Measurements from ENCODE around the gene ITGB1. TPM values are rescaled to one million over a fixed set of nuclear protein-coding genes. Genes with fewer than 3 reads are reported as not detected.
A peak's percentile ranks its signal among the peaks of the same experiment; 100 is the strongest.
"Not testable (repeated sequence)": the region's sequence is repeated elsewhere in the genome, so short reads cannot be mapped to it uniquely, and the experiment has no call there.

The ITGB1 gene
- total and polyA plus RNA-seq, 4 experiments from 2014 or later: 420 to 758 (median 535) TPM

DNA sequence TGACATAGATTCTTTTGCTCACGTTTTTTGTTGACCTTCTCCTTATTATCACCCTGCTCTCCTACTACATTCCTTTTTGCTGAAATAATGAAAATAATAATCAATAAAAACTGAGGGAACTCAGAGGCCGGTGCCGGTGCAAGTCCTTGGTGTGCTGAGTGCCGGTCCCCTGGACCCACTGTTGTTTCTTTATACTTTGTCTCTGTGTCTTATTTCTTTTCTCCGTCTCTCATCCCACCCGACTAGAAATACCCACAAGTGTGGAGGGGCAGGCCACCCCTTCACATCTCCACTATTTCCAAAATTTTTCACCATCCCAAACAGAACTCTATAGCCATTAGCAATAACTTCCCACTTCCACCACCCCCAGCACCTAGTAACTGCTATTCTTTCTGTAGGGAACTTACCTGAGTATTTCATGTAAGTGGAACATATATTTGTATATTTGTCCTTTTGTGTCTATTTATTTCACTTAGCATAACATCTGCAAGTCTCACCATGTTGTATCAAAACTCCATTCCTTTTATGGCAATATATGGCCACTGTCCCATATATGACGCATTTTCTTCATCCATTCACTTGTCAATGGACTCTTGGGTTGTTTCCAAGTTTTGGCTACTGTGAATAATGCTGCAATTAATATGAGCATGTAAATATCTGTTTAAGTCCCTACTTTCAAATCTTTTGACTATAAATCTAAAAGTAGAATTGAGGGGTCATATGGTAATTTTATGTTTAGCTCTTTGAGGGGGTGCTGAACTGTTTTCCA is 62.6 kb downstream of the ITGB1 start:
- CTCF ChIA-PET (ENCODE audit: partially characterized antibody); H3K27ac ChIP-seq (ENCODE audit: low read depth, low read length); H3K9me3 Mint-ChIP-seq; H3K27me3 Mint-ChIP-seq; H3K4me3 ChIP-seq (ENCODE audit: low read length in 2 of 2); POLR2A ChIA-PET (ENCODE audit: partially characterized antibody); DNase-seq; intact Hi-C loops (cut with micrococcal nuclease); H3K9me3 ChIP-seq (ENCODE audit: control insufficient read depth in 1 of 2, low read length in 2 of 2); H3K4me3 Mint-ChIP-seq; H3K4me1 ChIP-seq (ENCODE audit: insufficient read depth, low read length); H3K27me3 ChIP-seq (ENCODE audit: insufficient read depth, low read length): not testable (repeated sequence)
- Mint-ChIP-seq H3K27ac (peak overlapping the region in 3 of 7 donors; percentile 7 to 88 (median 15)), H3K36me3 (peaks cover 48 to 50% of the 10 kb centered on the region in 2 donors), H3K4me1 (peaks cover 6 to 20% (median 13%) of the 10 kb centered on the region in 4 donors)
- H3K36me3 ChIP-seq (ENCODE audit: insufficient read depth, low read length): peaks cover 34% of the 10 kb centered on the region

DNA sequence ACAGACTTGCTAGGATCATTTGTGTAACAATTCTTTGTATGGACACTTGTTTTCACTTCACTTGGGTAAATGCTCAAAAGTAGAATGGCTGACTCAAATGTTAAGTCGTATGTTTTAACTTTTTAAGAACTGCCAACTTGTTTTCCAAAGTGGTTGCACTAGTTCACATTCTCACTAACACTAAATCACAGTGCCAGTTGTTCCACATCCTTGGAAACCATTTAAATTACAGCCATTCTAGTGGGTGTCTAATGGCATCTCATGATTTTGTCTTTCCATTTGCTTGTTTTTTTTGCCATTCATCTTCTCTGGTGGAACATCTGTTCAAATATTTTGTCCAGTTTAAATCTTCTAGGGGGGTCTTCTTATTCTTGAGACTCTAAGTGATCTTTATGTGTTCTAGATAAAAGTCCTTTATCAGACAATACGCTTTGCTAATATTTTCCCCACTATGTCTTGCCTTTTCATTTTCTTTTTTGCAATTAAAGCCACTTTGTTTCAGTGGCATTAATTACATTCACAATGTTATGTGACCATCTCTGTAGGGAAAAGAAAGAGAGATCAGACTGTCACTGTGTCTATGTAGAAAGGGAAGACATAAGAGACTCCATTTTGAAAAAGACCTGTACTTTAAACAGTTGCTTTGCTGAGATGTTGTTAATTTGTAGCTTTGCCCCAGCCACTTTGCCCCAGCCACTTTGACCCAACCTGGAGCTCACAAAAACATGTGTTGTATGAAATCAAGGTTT is 63.9 kb downstream of the ITGB1 start:
- H3K9me3 ChIP-seq (ENCODE audit: control insufficient read depth in 1 of 2, low read length in 2 of 2): no peaks in the 10 kb centered on the region

DNA sequence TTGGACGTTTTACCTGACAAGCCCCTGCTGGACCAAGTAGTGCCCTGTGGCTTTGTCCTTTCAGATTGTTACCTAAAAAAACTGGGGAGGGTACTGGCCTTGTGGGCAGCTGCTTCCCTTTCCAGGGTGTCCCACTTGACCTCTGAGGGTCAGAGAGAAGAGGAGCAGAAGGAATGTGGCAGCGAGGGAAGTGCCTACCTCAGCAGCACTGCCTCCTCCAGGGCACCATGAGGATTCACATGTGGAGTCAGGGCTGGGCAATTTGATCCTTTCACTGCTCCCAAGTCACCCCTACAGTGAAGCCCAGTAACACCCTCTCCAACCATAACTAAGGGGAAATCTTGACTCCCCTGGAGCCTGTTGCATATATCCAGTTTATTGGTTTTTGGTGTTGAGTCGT is 64.6 kb downstream of the ITGB1 start:
- ChIA-PET POLR2A (ENCODE audit: partially characterized antibody) (no interaction called here), CTCF (ENCODE audit: partially characterized antibody) (interaction anchor here (1.6 kb wide), 1 partner anchor 115 kb away, joined by 5 read pairs; no protein-coding TSS in a partner anchor)
- Mint-ChIP-seq H3K27me3 (no peaks in the 10 kb centered on the region), H3K36me3 (peaks cover 31 to 37% of the 10 kb centered on the region in 2 donors), H3K9me3 (peaks cover 0 to 4% (median 0%) of the 10 kb centered on the region in 8 donors), H3K4me1 (peaks cover 13 to 33% (median 24%) of the 10 kb centered on the region in 4 donors), H3K4me3 (no peak overlapping the region), H3K27ac (no peak overlapping the region)
- no peak for DNase-seq
- Histone ChIP-seq H3K36me3 (ENCODE audit: insufficient read depth, low read length) (peaks cover 21% of the 10 kb centered on the region), H3K27me3 (ENCODE audit: insufficient read depth, low read length) (no peaks in the 10 kb centered on the region), H3K4me3 (ENCODE audit: low read length in 2 of 2) (no peak overlapping the region), H3K9me3 (ENCODE audit: control insufficient read depth in 1 of 2, low read length in 2 of 2) (no peaks in the 10 kb centered on the region), H3K27ac (ENCODE audit: low read depth, low read length) (no peak overlapping the region), H3K4me1 (ENCODE audit: insufficient read depth, low read length) (peaks cover 12% of the 10 kb centered on the region)
- intact Hi-C loops (cut with micrococcal nuclease): no loop called here

More for the DNA sequence above, 63.9 kb downstream of the ITGB1 start:
- Mint-ChIP-seq H3K27ac (peak overlapping the region in 2 of 7 donors; percentile 23 to 32), H3K27me3 (no peaks in the 10 kb centered on the region), H3K4me1 (peaks cover 13 to 30% (median 22%) of the 10 kb centered on the region in 4 donors), H3K4me3 (no peak overlapping the region), H3K9me3 (peaks cover 0 to 4% (median 0%) of the 10 kb centered on the region in 8 donors), H3K36me3 (peaks cover 37 to 40% of the 10 kb centered on the region in 2 donors)
- Histone ChIP-seq H3K4me1 (ENCODE audit: insufficient read depth, low read length) (peaks cover 12% of the 10 kb centered on the region), H3K27ac (ENCODE audit: low read depth, low read length) (no peak overlapping the region), H3K36me3 (ENCODE audit: insufficient read depth, low read length) (peaks cover 26% of the 10 kb centered on the region), H3K27me3 (ENCODE audit: insufficient read depth, low read length) (no peaks in the 10 kb centered on the region), H3K4me3 (ENCODE audit: low read length in 2 of 2) (no peak overlapping the region)
- no peak for DNase-seq
- POLR2A ChIA-PET (ENCODE audit: partially characterized antibody): no interaction called here
- CTCF ChIA-PET (ENCODE audit: partially characterized antibody): no interaction called here
- intact Hi-C loops (cut with micrococcal nuclease): no loop called here

DNA sequence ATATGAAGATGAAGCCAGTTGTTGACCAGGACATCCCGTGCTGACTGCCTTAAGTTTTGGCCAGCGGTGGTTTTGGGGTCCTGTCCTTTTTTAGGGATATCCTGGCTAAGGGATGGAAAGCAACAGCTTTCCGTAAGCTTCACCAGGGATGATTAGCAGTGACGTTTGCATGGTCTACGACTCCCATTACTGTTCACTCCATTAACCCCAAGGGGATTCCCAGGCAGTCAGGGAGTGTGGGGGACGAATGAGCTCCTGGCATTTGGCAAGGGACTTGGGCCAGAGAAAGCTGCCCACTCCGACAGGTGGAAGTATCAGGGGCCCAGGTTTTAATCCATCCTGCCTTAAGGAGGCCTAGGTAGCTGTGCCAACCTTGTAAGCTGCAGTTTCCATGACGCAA is 66.8 kb downstream of the ITGB1 start:
- no peaks in the 10 kb centered on the region for H3K27me3 ChIP-seq (ENCODE audit: insufficient read depth, low read length)
- peaks cover 0 to 3% (median 0%) of the 10 kb centered on the region in 8 donors for H3K9me3 Mint-ChIP-seq
- no peak overlapping the region for H3K4me3 Mint-ChIP-seq
- no peak overlapping the region for H3K4me3 ChIP-seq (ENCODE audit: low read length in 2 of 2)
- peak overlapping the region in 2 of 7 donors; percentile 3 to 25 for H3K27ac Mint-ChIP-seq
- no peak overlapping the region for H3K27ac ChIP-seq (ENCODE audit: low read depth, low read length)
- no peaks in the 10 kb centered on the region for H3K9me3 ChIP-seq (ENCODE audit: control insufficient read depth in 1 of 2, low read length in 2 of 2)
- peaks cover 12% of the 10 kb centered on the region for H3K4me1 ChIP-seq (ENCODE audit: insufficient read depth, low read length)
- H3K36me3 ChIP-seq (ENCODE audit: insufficient read depth, low read length): peaks cover 6% of the 10 kb centered on the region
- intact Hi-C loops (cut with micrococcal nuclease): no loop called here
- H3K4me1 Mint-ChIP-seq: peaks cover 13 to 28% (median 21%) of the 10 kb centered on the region in 4 donors
- ChIA-PET POLR2A (ENCODE audit: partially characterized antibody) (interaction anchor here (0.7 to 0.9 kb wide), 2 partner anchors 66 to 224 kb away, joined by 3 read pairs; no protein-coding TSS in a partner anchor), CTCF (ENCODE audit: partially characterized antibody) (no interaction called here)
- H3K27me3 Mint-ChIP-seq: no peaks in the 10 kb centered on the region
- DNase-seq: no peak
- H3K36me3 Mint-ChIP-seq: peaks cover 11 to 17% of the 10 kb centered on the region in 2 donors

DNA sequence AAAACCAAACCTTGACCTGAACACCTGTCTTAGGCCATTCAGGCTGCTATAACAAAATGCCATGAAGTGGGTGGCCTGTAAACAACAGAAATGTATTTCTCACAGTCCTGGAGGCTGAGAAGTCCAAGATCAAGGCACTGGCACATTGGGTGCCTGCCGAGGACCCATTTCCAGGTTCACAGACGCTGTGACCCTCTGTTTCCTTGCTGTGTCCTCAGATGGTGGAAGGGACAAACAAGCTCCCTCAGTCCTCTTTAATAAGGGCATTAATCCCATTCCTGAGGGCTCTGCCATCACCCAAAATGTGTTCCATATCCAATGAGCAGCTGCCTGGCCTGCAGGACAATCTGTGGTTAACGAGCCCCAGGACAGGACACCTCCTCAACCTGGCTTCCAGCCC is 67.6 kb downstream of the ITGB1 start:
- Histone ChIP-seq H3K9me3 (ENCODE audit: control insufficient read depth in 1 of 2, low read length in 2 of 2) (no peaks in the 10 kb centered on the region), H3K36me3 (ENCODE audit: insufficient read depth, low read length) (peaks cover 1% of the 10 kb centered on the region), H3K4me3 (ENCODE audit: low read length in 2 of 2) (no peak overlapping the region), H3K4me1 (ENCODE audit: insufficient read depth, low read length) (peaks cover 12% of the 10 kb centered on the region), H3K27ac (ENCODE audit: low read depth, low read length) (no peak overlapping the region), H3K27me3 (ENCODE audit: insufficient read depth, low read length) (no peaks in the 10 kb centered on the region)
- Mint-ChIP-seq H3K36me3 (peaks cover 6 to 10% of the 10 kb centered on the region in 2 donors), H3K27me3 (no peaks in the 10 kb centered on the region), H3K4me3 (peak overlapping the region in 1 of 8 donors; percentile 9), H3K9me3 (peaks cover 0 to 3% (median 0%) of the 10 kb centered on the region in 8 donors), H3K27ac (peak overlapping the region in 2 of 7 donors; percentile 21 to 70), H3K4me1 (peaks cover 13 to 27% (median 22%) of the 10 kb centered on the region in 4 donors)
- CTCF ChIA-PET (ENCODE audit: partially characterized antibody): no interaction called here
- DNase-seq: no peak
- intact Hi-C loops (cut with micrococcal nuclease): no loop called here
- POLR2A ChIA-PET (ENCODE audit: partially characterized antibody): no interaction called here

DNA sequence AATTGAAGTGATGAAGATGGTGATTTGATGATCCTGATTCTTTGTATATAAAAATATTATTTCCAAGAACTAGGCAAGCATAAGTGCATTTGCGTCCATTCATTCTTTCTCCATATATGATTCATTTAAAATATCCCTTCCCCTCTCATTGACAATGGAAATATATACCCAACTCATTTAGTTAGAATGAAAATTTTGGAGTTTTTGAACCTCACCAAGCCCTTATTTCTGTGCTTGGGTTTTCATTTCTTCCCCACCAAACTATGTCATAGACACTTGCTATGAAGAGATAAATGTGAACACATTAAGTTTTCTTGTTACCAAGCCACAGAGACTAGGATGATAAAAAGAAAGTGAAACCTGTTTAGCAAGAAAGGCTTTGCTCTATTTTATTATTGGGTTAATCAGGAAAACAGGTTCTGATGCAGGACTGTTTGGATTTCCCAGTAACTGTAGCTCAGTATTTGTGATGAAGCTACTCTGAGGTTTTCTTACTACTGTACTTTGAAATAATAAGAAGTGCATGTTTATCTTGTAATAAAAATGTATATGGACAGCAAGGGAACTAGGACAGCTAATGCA is 68.3 kb downstream of the ITGB1 start:
- ChIA-PET CTCF (ENCODE audit: partially characterized antibody) (no interaction called here), POLR2A (ENCODE audit: partially characterized antibody) (no interaction called here)
- H3K36me3 Mint-ChIP-seq: peaks cover 0 to 3% of the 10 kb centered on the region in 2 donors
- H3K4me1 ChIP-seq (ENCODE audit: insufficient read depth, low read length): peaks cover 12% of the 10 kb centered on the region
- intact Hi-C loops (cut with micrococcal nuclease): no loop called here
- no peaks in the 10 kb centered on the region for H3K27me3 ChIP-seq (ENCODE audit: insufficient read depth, low read length)
- no peaks in the 10 kb centered on the region for H3K36me3 ChIP-seq (ENCODE audit: insufficient read depth, low read length)
- peaks cover 13 to 27% (median 22%) of the 10 kb centered on the region in 4 donors for H3K4me1 Mint-ChIP-seq
- H3K9me3 ChIP-seq (ENCODE audit: control insufficient read depth in 1 of 2, low read length in 2 of 2): no peaks in the 10 kb centered on the region
- H3K27ac ChIP-seq (ENCODE audit: low read depth, low read length): no peak overlapping the region
- H3K4me3 ChIP-seq (ENCODE audit: low read length in 2 of 2): no peak overlapping the region
- peak overlapping the region in 4 of 7 donors; percentile 19 to 68 (median 46) for H3K27ac Mint-ChIP-seq
- no peaks in the 10 kb centered on the region for H3K27me3 Mint-ChIP-seq
- peak overlapping the region in 6 of 8 donors; percentile 28 to 45 (median 34) for H3K4me3 Mint-ChIP-seq
- H3K9me3 Mint-ChIP-seq: peaks cover 0 to 2% (median 0%) of the 10 kb centered on the region in 8 donors
- DNase-seq: no peak

All from CD4-positive, alpha-beta memory T cell (primary cell).